ENCODE data around the gene RUNX2. TPM values are rescaled to one million over a fixed set of nuclear protein-coding genes. Genes with fewer than 3 reads are reported as not detected.
A peak's percentile ranks its signal among the peaks of the same experiment; 100 is the strongest.

Gene RUNX2
- total RNA-seq, 3 donors from 2014 or later: 26.5 to 37.0 (median 31.0) TPM

DNA sequence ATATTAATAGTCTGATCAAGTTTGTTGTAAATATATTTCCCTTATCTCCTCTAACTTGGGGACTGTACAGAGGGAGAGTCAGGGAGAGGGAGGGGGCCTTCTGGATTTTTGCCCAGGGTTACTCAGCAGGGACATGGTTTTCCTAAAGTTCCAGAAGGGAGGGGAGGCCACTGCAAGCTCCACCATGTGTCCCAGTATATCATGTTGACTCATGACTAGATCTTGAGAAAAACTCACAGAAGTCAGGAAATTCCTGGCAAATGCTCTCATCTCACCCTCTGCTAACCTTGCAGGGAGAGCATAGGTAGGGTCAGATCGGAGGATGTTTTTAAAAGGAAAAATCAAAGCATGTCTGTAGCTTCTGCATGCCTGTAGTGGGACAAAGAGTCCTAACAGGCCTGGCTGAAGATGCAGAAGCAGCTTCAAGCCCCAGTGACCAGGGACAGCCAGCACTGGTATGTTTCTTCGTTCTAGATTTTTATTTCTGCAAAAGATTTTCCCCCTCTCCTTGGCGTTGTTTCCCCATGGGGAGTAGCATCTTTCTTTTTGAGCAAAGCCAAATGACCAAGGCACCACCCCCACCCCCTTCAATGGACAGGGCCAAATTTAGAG, 322.5 kb downstream of the RUNX2 start:
- Mint-ChIP-seq H3K36me3 (ENCODE audit: insufficient read depth) (no peaks in the 10 kb centered on the region), H3K27me3 (ENCODE audit: low read depth) (no peaks in the 10 kb centered on the region), H3K4me3 (no peak overlapping the region), H3K9me3 (no peaks in the 10 kb centered on the region), H3K4me1 (ENCODE audit: low read depth) (peaks cover 13% of the 10 kb centered on the region)
- no peak for DNase-seq
- ATAC-seq: no peak

DNA sequence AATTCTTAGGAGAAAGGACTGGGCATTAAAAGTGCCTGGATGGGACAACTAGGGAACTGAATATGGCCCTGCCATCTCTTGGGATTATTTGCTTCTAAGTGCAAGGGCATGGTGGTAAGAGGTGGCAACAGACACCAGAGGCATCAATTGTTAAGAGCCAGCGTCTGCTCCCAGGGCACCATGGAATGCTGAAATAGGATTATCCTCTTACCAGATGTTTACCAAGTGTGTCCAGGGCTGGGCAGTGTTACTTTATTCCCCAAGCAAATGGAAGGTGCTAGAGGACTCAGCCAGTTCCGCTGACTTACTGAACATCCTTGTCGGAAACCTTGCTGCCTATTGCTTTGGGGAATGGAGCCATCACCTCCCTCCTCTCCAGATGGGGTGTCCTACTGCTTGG, 323.2 kb downstream of the RUNX2 start:
- Mint-ChIP-seq H3K36me3 (ENCODE audit: insufficient read depth) (no peaks in the 10 kb centered on the region), H3K9me3 (no peaks in the 10 kb centered on the region), H3K4me3 (no peak overlapping the region), H3K4me1 (ENCODE audit: low read depth) (peaks cover 13% of the 10 kb centered on the region), H3K27me3 (ENCODE audit: low read depth) (no peaks in the 10 kb centered on the region)
- ATAC-seq: no peak
- DNase-seq: no peak

DNA sequence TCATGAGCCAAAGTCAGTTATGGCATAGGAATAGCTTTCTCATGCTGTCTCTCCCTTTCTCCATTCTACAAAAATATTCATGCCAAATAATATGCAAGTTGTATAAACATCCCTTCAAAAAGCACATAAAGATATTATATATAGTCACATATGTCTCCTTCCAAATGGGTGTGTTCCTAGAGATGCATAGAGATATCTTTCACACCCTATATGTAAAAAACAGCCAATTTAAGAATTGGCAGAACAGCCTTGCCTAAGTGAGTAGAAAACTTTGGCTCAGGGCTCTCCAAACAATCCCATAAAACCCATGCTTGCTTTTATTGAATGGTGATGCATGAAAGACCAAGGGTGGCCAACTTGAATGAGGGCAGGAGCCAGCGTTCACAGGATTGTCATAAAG, 324.3 kb downstream of the RUNX2 start:
- ATAC-seq (no peak), DNase-seq (no peak)
- H3K4me3 Mint-ChIP-seq: no peak overlapping the region
- no peaks in the 10 kb centered on the region for H3K36me3 Mint-ChIP-seq (ENCODE audit: insufficient read depth)
- no peaks in the 10 kb centered on the region for H3K27me3 Mint-ChIP-seq (ENCODE audit: low read depth)
- peaks cover 4% of the 10 kb centered on the region for H3K9me3 Mint-ChIP-seq
- H3K4me1 Mint-ChIP-seq (ENCODE audit: low read depth): peaks cover 9% of the 10 kb centered on the region

DNA sequence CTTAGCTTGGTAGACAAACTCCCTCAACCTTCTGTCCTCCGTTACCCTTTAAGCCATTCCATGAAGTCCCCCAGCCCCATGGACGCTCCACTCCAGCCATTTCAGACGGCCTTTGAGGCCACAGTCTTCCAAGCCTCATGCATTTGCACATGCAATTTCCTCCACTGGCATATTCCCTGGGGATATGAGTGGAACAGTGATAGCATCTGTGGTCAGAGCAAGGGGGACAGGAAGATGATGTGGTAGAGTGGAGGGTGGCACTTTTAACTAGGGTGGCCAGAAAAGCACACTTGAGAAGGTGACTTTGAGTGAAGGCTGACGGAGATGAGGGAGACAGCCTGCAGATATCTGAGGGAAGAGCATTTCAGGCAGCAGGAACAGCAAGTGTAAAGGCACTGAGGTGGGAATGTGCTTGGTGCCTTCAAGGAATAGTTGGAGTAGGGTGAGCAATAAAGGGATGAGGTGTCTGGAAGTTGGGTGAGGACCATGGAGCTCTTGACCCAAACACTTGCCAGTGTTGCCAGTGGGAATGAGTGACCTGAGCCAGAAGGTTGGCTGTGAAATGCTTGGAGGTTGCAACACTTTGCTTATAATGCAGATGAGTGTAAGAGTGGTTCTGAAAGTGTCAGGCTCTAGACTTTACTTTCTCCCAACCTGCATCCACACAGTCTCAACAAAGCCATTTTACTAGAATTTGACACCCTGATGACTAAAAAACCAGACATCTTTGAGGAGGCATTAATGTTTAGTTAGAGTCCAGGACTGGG, 325.2 kb downstream of the RUNX2 start:
- H3K36me3 Mint-ChIP-seq (ENCODE audit: insufficient read depth): no peaks in the 10 kb centered on the region
- H3K9me3 Mint-ChIP-seq: peaks cover 4% of the 10 kb centered on the region
- H3K4me1 Mint-ChIP-seq (ENCODE audit: low read depth): no peaks in the 10 kb centered on the region
- no peaks in the 10 kb centered on the region for H3K27me3 Mint-ChIP-seq (ENCODE audit: low read depth)
- ATAC-seq: no peak
- no peak for DNase-seq
- H3K4me3 Mint-ChIP-seq: no peak overlapping the region

DNA sequence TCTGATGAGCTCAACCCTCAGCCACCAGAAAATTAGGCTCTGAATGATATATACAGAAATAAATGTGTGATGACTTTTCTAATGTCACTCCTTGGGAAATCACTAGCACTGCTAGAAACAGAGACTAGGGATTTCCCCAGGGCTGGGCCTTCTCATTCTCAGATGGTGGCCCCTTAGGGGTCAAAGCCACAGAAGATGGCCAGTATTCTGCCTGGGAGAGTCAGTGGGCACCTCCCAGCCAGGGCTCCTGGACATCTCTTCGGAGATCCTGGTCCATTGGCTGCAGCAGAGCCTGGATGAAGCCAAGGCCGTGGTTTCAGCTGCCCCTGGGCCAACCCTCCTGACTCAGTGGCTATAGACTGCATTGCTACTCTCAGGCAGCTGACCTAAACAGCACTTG, 326.5 kb downstream of the RUNX2 start:
- Mint-ChIP-seq H3K36me3 (ENCODE audit: insufficient read depth) (no peaks in the 10 kb centered on the region), H3K9me3 (peaks cover 4% of the 10 kb centered on the region), H3K27me3 (ENCODE audit: low read depth) (no peaks in the 10 kb centered on the region), H3K4me1 (ENCODE audit: low read depth) (peaks cover 10% of the 10 kb centered on the region), H3K4me3 (no peak overlapping the region)
- ATAC-seq (no peak), DNase-seq (no peak)

DNA sequence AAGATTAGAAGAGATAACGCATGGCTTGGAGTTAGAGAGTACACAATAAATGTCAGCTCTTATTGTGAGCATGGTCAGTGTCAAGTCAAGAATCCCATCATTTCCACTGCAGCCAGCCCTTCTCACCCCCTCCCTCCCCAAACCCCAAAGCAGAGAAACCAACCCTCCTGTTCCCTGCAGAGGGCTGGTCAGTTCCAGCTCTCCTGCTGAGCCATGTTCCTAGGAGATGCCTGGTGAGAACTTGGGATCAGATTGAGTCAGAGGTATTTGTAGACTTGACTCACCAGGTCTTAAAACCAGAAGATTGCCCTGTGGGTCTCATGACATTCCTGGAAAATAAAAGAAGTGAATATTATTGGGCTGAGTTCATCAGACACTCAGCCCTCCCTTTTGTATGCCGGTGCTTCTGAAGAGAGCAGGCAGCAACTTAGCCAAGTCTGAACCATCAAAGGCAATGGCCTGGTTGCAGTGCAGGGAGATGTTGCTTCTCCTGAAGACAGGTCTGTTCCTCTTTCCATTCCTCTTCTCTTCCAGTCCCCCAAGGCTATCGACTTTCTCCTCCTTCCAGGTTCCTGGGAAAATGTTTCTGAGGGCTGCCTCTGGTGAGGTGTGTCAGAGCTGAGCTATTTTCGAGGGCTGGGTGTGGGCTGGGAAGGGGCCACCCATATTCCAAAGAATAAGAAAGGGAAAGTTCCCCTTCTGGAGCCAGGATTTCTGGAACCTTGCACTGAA, 327.8 kb downstream of the RUNX2 start:
- no peak for ATAC-seq
- DNase-seq: no peak
- Mint-ChIP-seq H3K27me3 (ENCODE audit: low read depth) (no peaks in the 10 kb centered on the region), H3K4me3 (no peak overlapping the region), H3K9me3 (peaks cover 4% of the 10 kb centered on the region), H3K36me3 (ENCODE audit: insufficient read depth) (no peaks in the 10 kb centered on the region), H3K4me1 (ENCODE audit: low read depth) (peaks cover 10% of the 10 kb centered on the region)

DNA sequence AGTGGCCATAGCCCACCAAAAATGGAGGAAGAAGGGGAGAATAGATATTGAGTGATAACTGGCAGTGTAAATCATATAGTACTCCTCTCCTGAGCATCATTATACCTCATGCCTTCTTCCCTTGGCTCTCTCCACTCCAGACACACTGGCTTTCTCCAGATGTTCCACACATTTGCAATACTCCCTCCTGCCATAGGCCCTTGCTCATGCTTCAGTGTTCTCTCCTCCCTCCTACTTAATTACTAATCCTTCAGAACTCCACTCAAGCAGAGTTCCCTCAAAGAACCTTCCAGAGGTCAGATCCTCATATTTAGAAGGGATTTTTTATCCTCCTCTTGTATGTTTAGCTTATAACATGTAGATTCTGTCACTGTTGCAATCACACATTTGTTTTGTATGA, 329.1 kb downstream of the RUNX2 start:
- peaks cover 10% of the 10 kb centered on the region for H3K4me1 Mint-ChIP-seq (ENCODE audit: low read depth)
- no peak overlapping the region for H3K4me3 Mint-ChIP-seq

DNA sequence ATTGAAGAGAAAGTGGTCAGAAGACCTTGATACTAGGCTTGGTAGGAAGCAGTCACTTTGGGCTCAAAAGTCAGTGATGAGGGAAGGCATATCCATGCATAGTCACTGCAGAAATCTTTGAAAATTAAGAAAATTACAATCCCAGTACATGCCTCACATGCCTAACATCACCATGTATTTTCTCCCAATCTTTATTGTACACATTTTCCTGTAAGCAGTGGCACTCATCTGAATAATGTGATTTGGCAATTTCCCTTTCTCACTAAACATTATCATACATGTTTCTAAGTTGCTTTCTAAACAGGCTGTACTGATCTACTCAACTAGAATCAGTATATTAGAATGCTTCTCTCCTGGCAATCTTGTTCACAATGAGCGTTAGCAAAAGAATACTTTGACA, 330.3 kb downstream of the RUNX2 start:
- Mint-ChIP-seq H3K4me3 (no peak overlapping the region), H3K27me3 (ENCODE audit: low read depth) (peaks cover 11% of the 10 kb centered on the region), H3K4me1 (ENCODE audit: low read depth) (peaks cover 13% of the 10 kb centered on the region), H3K36me3 (ENCODE audit: insufficient read depth) (no peaks in the 10 kb centered on the region), H3K9me3 (peaks cover 4% of the 10 kb centered on the region)
- ATAC-seq (no peak), DNase-seq (no peak)

More for the DNA sequence above, 329.1 kb downstream of the RUNX2 start:
- H3K27me3 Mint-ChIP-seq (ENCODE audit: low read depth): peaks cover 5% of the 10 kb centered on the region
- DNase-seq: no peak
- peaks cover 4% of the 10 kb centered on the region for H3K9me3 Mint-ChIP-seq
- ATAC-seq: no peak
- no peaks in the 10 kb centered on the region for H3K36me3 Mint-ChIP-seq (ENCODE audit: insufficient read depth)

DNA sequence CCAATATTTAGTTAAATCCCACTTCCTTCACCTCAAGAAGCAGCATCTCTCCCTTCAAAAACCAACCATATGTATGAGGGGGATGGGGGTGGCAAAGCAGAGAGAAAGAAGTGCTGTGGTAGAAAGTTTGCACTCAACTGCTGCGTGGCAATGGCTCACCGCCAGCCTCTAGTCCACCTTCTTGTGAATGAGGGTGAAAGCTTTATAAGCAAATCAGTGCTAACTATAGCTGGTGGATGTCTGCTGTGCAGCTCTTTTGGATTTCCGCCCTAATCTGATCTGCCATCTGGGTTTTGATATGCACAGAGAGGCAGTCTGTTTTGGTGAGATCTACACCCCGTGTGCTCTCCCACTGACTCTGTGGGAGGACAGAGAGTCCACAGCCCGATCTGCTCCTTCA, 330.8 kb downstream of the RUNX2 start:
- Mint-ChIP-seq H3K36me3 (ENCODE audit: insufficient read depth) (no peaks in the 10 kb centered on the region), H3K4me1 (ENCODE audit: low read depth) (peaks cover 16% of the 10 kb centered on the region), H3K27me3 (ENCODE audit: low read depth) (peaks cover 14% of the 10 kb centered on the region), H3K9me3 (peaks cover 4% of the 10 kb centered on the region), H3K4me3 (no peak overlapping the region)
- peak in 1 of 2 donors; percentile 15 for ATAC-seq
- DNase-seq: no peak

DNA sequence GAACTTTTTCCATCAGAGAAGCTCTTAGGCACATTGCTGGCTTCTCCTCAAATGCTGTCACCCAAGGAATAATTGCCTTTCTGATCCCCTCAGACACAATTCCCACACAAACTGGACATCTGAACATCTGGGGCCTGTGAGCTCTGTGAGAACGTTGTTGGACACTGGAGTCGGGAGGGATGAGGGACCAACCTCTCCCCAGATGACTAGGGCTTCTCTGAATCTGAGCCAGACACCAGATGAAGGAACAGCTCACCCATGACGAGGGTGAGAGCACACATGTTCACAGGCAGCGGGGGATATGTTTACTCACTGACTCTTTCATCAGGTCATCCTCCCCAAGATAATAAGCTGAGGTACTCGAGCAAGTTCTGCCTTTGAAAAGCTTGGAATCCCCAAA, 333.5 kb downstream of the RUNX2 start:
- Mint-ChIP-seq H3K9me3 (peaks cover under 1% of the 10 kb centered on the region), H3K27me3 (ENCODE audit: low read depth) (peaks cover 25% of the 10 kb centered on the region), H3K4me3 (no peak overlapping the region), H3K4me1 (ENCODE audit: low read depth) (peaks cover 29% of the 10 kb centered on the region), H3K36me3 (ENCODE audit: insufficient read depth) (no peaks in the 10 kb centered on the region)
- DNase-seq (no peak), ATAC-seq (no peak)

DNA sequence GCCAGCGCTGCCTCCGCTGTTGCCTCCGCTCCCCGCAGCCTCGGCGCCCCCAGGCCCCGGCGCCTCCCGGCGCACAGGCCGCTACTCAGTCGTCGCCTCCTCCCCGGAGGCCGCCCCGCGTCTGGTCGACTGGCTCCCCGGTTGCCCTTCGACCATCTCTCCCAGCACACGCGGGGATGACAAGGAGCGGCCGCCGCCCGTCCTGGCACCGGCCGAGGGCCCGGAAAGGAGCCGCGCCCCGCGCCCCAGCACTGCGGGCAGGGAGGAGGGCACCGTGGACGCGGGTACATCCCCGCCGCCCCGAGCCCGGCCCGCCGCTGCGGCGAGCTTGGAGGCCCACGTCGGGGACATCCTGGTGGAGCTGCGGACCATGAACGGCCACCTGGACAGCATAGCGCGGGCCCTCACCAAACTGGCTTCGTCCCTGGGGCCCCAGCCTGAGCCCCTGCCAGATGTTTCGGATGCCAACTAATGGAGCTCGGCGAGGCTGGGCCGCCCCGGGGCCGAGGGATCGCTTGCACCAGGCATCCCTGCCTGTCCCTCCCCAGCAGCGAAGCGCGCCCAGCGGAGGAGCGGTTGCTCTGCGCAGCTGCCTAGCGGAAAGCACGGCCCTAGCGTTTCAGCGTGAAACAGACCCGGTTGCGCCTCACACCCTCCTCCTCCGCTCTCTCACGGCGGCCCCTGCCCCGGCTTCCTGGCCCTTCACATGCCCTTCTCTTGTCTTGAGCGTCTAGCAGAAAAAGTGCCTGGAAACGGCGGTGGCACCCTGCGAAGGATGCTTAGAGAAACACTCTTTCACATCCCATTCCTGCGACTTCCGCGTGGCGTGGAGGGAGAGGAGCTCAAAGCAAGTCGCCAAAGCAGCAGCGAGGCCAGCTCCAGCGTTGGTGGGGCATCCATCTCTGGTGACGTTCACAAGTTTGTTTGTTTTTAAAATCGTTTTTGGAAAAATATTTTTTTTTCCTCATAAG, 335.4 kb downstream of the RUNX2 start:
- Mint-ChIP-seq H3K36me3 (ENCODE audit: insufficient read depth) (no peaks in the 10 kb centered on the region), H3K4me1 (ENCODE audit: low read depth) (peaks cover 31% of the 10 kb centered on the region), H3K27me3 (ENCODE audit: low read depth) (peaks cover 25% of the 10 kb centered on the region), H3K4me3 (peak overlapping the region; percentile 63), H3K9me3 (no peaks in the 10 kb centered on the region)
- peak; percentile 32 for DNase-seq
- ATAC-seq: peak; percentile 83 to 87

DNA sequence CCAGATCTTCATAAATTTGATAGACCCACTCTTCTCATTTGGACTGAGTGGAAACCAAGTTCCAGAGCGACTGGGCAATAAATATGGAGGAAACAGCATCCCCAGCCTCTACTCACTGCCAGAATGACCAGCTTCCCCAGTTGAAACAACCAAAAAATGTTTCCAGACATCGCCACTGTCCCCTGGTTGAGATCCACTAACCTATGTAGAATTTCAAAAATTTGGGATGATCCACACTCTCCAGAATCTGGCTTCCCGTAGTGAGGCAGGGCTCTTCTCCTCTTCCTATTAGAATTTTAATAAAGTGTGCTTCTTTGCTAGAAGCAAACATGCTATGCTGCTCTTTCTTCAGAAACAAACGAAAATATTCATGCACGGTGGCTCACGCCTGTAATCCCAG, 336.6 kb downstream of the RUNX2 start:
- ATAC-seq: no peak
- Mint-ChIP-seq H3K4me1 (ENCODE audit: low read depth) (peaks cover 22% of the 10 kb centered on the region), H3K27me3 (ENCODE audit: low read depth) (peaks cover 25% of the 10 kb centered on the region), H3K4me3 (no peak overlapping the region), H3K9me3 (no peaks in the 10 kb centered on the region), H3K36me3 (ENCODE audit: insufficient read depth) (no peaks in the 10 kb centered on the region)
- DNase-seq: no peak

DNA sequence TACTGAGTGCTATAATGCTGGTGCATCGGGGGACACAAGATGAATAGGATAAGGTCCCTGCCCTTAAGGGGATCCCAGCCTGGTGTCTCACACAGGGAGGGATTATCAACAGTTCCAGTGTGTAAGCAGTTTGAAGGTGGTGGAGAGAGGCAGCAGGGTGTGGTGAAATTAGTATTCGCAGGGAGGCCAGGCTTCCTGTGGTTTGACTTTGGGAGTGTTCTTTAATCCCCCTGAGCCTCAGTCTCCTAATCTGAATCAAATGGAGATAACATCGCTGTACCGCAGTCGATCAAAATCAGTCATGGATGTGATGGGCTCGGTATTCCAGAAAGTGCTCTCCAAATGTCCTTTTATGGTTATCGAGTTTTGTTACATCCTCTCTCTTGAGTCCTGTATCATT, 337.7 kb downstream of the RUNX2 start:
- peaks cover 22% of the 10 kb centered on the region for H3K4me1 Mint-ChIP-seq (ENCODE audit: low read depth)
- DNase-seq (no peak), ATAC-seq (no peak)
- peaks cover 25% of the 10 kb centered on the region for H3K27me3 Mint-ChIP-seq (ENCODE audit: low read depth)
- no peaks in the 10 kb centered on the region for H3K9me3 Mint-ChIP-seq
- H3K36me3 Mint-ChIP-seq (ENCODE audit: insufficient read depth): no peaks in the 10 kb centered on the region
- no peak overlapping the region for H3K4me3 Mint-ChIP-seq

DNA sequence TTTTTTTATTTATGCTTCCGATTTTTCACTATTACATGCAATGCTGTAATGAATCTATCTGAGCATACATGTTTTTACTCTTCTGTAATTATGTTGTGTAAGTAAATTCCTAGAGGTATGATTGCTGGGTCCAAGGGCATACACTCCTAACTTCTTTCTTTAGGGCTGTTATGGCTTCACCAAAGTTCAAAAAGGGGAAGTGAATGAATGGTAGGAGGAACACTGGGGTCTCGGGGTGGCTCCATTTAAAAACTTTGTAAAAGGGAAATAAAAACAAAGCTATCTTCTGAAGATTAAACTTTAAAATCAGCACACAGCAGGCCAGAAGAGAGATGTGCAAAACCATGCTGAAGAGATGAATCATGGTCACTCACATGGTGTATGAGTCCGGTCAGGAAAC, 338.7 kb downstream of the RUNX2 start:
- H3K4me1 Mint-ChIP-seq (ENCODE audit: low read depth): peaks cover 22% of the 10 kb centered on the region
- ATAC-seq: no peak
- H3K9me3 Mint-ChIP-seq: no peaks in the 10 kb centered on the region
- no peak for DNase-seq
- H3K27me3 Mint-ChIP-seq (ENCODE audit: low read depth): peaks cover 20% of the 10 kb centered on the region
- H3K4me3 Mint-ChIP-seq: no peak overlapping the region
- no peaks in the 10 kb centered on the region for H3K36me3 Mint-ChIP-seq (ENCODE audit: insufficient read depth)

Data from activated T-cell treated with anti-CD3 and anti-CD28 coated beads, Interleukin-2, amount 50 U/mL, for 4 hours (primary cell).